NCI-H2171 treated with DMSO at 0.1 percent for 48 hours (cell line): Measurements from ENCODE around the gene WRAP73.

Experiments
- DNase-seq: peaks from one replicate; lab custom pipeline; 2025; lab: John Stamatoyannopoulos, UW

Gene WRAP73

DNA sequence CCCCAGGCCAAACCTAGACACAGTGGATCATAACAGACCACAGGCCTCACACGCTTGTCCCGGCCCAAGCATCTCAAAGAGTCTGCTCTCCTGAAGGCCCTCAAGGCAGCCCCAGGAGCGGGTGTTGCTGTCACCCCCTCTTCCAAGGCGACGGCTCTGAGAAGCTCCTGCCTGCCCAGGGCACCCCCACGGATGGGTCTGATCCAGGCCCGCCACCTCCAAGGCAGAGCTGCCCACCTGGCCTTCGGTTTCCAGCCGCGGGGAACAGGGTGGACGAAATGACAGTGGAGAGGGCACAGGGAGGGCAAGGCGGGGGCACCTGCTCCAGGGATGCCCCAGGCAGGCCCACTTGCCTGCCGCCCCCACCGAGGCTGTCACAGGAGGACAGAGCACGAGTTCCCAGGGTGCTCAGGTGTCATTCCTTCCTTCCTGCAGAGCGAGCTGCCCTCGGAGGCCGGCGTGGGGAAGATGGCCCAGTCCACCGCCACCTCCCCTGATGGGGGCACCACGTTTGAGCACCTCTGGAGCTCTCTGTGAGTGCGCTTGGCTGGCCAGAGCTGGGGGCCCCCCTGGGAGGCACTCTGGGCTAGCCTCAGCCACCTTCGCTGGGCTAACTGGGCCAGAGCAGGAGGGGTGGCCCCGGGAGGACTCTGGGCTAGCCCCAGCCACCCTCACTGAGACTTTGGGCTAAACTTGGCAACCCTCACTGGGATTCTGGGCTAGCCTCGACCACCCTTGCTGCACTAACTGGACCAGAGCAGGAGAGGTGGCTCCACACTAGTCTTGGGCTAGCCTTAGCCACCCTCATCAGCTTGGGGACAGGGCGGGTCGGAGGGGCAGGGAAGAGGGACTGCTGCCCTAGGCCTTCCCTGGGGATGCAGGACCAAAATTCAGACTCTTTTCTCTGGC is 32.2 kb upstream of the WRAP73 start:
- no peak for DNase-seq

DNA sequence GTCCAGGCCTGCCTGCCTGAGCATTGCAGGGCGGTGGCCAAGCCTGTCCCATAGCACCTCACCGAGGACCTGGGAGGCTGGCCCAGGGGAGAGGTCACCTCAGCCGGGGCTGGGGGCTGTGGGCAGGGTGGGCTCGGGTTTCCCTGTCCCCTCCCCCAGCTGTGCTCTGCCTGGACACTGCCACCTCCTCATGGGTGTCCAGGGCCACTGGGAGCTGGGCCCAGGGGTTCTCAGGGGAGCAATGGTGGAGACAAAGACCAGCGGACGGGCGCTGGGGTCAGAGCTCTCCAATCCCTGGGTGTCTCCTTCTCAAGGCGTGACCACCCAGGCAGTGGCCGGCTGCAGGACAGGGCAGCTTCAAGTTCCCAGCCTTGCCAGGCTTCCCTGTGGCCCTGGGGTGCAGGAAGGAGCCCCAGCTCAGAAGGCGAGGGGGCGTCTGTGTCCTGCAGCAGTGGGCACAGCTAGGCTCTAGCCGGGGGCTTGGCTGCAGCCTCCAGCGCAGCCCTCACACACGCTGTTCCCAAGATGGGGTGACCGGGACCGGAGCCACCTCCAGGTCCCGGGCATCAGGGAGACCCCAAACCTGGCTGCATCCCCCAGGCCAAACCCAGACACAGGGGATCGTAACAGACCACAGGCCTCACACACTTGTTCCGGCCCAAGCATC is 31.5 kb upstream of the WRAP73 start:
- DNase-seq, result no peak

DNA sequence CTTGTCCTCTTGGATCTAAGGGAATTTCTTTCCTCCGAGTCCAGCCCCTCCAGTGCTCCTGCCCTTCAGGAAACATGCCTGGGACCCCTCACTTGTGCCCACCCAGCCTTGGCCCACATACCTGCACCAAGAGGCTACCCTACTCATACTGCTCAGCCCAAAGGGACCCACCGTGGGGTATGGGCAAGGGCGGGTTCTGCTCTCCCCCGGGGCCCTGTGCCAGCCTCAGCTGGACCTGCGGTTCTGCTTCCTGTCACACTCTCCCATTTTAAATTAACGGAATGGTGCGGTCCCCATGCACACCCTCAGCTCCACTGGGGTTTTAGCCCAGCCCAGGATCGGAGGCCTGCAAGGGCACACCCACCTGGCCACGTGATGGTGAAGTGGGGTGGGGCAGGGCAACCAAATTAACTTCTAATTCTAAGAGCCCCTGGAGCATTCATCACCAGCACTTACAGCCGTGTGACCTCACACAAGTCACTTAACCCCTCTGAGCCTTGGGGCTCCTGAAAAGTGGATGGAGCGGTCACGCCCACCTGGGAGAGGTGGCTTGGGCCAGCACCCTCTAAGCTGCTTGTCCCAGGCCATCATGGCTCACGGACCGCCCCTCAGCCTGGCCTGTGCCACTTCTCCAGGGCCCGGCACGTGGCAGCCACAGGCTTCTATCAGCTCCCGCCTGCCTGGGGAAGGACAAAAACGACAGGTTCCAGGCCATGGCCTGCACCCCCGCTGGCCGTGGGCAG is 30.8 kb upstream of the WRAP73 start:
- no peak for DNase-seq

DNA sequence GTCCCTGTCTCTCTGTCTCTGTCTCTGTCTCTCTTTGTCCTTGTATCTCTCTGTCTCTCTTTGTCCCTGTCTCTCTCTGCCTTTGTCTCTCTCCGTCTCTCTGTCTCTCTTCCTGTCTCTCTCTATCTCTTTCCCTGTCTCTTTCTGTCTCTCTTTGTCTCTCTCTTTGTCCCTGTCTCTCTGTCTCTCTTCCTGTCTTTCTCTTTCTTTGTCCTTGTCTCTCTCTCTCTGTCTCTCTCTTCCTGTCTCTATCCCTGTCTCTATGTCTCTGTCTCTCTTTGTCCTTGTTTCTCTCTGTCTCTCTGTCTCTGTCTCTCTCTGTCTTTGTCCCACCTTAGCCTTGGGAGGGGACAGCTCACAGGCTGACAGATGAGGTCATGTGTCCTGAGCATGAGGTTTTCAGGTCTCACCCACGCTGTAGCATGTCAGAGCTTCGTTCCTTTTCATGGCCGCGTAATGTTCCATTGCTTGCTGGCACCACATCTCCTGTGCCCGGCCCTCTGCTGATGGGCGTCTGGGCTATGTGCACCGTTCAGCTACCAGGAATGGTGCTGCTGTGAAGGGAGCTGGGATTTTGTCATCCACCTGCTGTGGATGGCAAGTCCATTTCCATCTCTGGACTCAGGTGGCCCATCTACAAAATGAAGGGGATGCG is 30.0 kb upstream of the WRAP73 start:
- DNase-seq, result no peak

DNA sequence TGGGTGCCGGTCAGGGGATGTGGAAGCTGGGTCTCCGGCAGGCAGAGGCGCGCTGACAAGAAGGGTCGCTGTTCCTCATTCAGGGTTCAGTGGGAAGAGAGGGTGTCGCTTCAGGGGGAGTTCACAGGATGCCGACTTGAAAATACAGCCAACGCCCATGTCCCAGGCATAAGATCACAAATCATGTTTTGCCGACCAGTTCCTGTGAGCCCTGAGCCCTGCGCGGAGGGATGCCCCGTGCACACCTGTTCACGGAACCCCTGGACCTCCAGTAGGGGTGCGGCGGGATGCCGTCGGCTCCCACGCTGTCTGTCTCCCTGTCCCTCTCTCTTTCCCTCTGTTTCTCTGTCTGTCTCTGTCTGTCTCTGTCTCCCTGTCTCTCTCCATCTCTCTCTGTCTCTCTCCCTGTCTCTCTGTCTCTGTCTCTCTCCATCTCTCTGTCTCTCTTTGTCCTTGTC is 29.2 kb upstream of the WRAP73 start:
- no peak for DNase-seq

DNA sequence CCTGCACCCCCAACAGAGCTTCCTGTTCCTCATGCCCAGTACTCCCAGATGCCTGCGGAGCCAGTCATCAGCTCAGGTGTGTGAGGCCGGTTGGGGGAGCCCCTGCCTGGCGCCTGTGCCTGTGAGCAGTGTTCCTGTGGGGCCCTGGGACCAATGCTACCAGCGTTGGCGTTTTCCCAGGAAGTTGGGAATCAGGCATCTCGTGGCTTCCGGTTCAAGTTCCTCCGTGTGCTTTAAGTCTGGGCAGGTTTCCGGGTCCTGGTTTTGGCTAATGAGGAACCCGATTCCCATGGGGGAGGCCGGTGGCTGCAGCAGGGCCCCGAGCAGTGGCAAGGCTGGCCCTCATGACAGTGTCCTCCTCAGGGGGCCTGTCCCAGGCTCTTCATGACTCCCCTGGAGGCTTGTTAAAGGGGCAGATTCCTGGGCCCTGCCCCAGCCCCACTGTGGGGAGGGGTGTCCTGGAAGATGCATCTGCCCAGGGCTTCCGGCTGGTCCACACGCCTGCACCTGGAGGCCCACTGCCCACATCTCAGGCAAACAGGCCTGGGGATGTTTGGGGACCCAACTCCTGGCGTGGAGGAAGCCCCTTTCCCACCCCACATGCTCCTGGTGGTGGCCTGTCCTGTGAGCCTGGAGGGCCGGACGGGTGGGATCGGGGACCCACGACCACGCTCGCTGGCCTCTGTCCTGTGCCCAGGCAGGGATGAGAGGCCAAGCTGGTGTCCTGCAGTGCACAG is 28.6 kb upstream of the WRAP73 start:
- DNase-seq, result no peak

DNA sequence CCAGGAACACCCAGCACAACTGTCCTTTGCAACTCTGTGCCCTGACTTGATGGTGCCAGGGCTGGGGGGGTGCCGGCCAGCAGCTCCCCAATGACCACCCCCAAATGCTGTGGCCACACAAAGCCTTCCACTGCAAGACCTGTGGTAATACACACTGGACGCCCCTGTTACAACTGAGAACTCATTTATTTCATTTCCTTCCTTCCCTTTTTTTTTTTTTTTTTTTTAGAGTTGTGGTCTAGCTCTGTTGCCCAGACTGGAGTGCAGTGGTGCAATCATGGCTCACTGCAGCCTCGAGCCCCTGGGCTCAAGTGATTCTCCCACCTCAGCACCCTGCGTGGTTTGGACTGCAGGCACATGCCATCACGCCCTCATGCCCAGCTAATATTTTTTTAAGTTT is 27.6 kb upstream of the WRAP73 start:
- DNase-seq, result no peak

DNA sequence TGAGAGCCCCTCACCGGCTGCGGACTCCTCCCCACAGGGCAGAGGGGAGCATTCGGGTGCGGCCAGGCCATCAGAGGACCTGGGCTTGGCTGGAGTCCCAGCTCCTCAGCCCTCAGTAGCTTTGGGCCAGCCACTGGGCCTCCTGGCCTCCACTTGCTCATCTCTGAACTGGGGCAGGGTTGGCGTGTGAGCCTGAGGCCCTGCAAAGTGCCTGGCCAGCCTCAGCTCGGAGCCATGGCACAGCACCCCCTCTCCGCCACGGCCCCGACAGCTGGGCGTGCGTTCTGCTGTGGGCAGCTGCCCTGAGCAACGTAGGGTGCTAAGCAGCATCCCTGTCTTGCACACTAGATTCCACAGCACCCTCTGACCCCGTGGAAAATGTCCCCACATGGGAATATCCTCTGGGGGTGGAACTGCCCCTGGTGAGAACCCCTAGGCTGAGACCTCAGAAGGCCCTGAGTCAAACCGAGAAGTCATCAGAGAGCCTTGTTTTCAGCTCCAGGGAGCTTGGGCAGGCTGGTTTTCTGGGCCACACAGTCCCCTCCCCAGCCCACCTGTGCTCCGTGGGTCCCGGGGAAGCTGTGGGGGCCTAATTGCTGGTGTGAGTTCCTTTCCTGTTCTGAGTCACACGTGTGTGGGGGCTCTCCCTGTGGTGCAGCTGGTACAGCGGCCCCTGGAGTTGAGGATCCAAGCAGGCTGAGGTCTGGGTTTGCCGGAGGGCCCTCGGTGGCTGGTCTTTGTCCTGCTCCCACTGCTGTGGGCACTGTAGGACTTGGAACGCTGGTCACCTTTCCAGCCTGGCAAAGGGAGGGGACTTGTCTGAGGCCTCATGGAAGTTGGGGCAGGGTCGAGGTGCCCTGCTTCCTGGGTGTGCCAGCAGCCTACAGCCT is 26.9 kb upstream of the WRAP73 start:
- DNase-seq, result no peak

DNA sequence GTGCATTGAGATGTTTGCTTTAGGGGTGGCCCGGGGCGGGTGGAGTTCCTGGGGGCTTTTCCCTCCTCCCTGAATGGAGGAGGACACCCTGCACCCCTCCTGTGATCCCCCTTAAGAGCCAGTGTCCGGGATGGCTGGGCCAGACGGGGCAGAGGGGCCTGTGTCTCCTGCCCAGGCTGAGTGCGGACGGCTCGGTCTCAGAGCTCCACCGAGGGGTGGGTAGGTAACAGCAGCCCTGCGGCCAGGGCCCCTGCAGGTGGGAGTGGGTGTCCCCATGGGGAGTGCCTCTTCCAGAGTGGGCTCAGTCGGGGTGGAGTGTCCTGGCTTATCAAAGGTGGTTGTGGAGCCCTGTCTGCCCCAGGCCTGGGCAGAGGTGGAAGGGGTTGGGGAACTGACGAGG is 25.5 kb upstream of the WRAP73 start:
- no peak for DNase-seq

DNA sequence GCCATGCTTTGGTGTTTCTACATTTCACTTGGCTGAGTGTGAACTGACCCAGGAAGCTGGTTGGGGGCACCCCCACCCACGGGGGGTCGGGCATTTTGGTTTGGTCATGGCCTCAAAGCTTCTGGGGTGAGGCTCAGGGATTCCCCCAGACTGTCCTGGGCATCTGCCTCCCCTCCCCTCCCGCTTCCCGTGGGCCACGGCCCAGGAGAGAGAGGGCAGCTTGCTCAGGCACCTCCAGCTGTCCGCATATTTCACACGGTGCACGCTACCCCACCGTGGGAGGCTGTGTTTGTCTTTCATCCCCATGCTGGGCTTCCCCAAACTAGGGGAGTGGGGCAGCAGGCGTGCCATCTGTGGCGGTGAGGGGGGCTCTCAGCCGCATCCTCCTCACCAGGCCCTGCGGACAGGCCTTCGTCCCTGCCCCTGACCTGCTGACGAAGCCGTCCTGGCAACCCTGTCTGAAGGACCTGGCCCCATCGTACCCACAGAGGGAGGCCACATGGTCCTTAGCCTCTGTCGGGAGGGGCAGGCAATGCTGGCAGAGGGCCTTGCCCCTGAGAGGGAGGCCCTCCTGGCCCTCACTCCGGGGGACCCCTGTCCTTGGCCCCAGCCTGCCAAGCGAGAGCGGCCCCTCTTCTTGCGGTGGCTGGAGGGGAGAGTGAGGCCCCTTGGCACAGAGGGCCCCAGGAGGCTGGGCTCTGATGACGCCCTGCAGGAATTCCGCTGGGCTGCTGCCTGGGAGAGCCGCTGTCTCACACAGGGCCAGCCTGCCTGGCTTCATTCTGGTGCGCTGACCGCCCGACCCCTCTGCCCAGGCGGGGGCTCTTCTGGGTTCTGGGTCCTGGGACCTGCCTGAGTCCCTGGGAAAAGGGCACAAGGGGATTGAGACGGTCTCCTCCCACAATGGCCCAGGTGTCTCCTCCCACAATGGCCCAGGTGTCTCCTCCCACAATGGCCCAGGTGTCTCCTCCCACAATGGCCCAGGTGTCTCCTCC is 24.5 kb upstream of the WRAP73 start:
- DNase-seq, result peak; percentile 54

DNA sequence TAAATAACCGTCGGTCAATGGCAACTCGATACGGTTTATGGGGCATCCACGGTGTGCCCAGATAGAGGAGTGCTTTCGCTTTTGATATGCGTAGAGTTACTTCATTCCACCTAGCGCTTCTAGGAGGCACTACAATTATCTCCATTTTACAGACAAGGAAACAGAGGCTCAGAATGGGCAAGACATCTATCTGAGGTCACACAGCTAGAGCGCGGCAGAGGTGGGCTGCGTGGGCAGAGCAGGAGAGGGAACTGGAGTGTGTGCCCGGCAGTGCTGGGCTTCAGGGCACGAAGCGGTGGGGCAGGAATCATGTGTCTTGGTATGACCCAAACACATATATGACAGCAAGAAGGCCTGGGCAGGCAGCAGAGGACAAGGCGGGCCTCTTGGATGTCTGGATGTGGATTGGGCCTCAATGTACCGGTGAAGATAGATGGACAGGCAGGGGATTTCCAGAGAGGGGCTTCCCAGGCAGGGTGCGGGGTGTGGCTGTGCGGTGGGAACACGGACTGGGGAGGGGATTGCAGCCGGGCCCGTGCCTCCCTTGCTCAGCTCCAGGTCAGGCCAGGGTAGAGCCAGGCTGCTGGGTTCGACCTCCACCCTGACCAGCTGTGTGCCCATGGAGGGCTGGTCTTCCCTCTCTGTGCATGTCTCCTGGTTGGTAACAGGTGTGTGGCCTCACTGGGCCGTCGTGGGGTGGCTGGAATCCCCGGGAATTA is 23.6 kb upstream of the WRAP73 start:
- no peak for DNase-seq

DNA sequence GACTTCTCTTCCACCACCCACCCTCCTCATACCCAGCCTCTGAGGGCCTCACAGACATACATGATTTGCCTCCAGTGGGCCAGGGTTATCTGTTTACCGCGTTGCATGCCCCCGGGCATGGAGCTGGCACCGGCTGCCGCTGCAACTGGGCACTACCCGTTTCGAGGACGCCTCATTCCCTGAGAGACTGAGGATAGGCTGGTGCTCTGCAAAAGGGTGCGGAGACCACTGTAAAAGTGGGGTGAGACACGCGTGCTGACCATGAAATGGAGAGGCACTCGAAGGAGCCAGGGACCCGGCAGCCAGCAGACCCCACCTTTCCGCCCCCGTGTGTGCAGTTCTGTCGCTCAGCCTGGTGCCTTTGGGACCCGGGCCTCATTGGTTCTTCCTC is 23.1 kb upstream of the WRAP73 start:
- DNase-seq, result no peak

DNA sequence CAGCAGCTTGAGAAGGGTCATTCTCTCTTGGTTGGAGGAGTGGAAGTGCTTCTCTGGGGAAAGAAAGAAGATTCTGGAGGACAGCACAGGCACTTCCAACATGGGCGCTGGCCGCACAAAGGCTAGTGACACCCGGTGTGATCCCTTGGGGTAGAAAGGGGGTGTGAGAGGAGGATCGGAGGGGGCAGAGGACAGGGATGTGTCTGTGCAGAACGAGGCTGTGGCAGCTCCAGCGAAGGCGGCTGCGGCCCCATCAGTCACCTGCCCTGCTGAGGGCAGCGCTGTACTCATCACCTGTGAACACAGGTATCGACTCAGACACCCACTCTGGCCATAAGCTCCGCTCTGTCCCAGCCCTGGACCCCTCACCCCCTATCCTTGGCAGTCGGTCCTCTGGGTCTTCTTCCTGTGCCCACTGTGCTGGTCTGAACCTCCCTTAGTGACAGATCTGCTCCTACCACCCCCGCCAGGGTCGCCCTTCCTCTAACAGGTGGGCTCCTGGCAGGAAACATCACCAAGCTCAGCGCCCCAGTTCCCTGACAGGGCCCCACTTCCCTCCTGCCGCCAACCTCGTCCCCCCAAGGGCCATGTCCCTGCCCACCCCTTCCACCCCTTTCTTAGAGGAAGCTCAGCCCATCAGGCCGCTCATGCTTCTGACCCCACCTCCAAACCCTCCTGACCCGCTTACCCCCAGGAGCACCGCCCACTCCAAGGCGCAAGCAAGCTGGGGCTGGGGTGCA is 22.5 kb upstream of the WRAP73 start:
- no peak for DNase-seq

DNA sequence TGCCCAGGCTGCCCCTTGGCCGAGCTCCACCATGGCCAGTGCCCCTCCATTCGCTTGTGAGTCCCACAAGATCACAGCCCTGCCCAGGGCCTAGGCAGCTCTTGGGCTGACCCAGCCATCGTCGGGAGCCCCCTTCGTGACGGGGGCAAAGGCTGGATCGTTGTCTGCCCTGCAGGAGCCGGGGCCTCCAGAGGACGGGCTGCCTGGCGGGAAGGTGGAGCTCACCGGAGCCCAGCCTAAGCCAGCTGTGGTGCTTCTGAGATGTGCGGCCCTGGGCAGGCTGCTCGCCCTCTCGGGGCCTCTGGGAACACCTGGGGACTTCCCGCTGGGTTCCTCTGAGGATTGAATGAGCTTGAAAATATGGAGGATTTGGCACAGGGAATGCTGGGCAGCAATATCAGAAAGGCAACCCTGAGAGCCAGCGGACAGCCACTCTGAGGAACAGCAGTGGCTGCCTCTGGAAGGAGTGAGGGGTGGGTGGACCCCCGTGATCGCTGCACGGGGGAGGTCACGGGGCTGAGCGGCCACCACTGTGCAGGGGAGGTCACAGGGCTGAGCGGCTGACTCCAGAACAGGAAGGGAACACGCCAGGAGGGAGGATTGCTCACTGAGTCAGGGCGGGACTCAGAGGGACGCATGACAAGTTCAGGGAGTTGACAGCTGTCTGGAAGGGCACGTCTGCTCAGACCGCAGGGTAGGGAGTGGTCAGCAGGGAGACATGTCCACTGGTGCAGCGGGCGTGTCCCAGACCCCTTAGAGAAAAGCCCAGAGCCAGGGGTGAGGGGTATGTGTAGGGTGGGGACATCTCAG is 21.7 kb upstream of the WRAP73 start:
- DNase-seq, result peak; percentile 59

DNA sequence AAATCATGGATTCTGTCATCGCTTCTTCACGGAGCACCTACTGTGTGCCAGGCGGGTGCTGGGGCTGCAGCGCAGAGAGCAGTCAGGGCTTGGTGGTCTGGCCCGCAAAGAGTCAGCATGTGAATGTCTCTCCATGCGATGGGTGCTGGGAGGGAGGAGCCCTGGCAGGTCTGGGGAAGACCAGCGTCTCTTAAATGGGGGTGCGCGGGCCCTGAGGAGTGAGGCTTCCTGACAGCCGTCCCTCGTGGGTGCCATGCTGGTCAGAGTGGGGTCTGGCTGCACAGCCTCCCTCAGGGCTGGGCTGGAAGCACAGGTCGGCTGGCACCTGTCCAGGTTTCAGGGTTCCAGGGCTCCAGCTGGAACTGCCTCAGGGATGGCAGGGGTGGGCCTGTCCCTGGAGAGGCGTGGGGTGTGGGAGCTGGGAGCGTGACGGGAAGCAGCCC is 20.9 kb upstream of the WRAP73 start:
- DNase-seq, result no peak

DNA sequence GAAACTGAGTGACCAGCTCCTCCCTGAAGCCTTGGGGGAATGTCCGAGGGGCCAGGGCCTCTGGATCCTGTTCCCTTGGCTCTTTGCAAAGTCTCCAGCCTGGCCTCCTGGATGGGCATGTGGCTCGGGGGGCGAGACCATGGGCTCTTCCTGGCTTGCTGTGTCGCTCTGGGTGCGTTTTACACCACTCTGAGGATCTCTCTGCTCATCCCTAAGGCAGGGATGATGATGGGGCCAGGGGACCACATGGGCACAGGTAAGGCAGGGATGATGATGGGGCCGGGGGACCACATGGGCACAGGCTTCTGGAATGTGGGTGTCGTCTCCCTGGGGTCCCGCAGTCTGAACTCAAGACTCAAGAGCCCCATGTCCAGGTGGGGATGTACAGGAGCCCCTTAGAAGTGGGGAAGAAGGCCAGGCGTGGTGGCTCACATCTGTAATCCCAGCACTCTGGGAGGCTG is 20.1 kb upstream of the WRAP73 start:
- DNase-seq, result no peak

DNA sequence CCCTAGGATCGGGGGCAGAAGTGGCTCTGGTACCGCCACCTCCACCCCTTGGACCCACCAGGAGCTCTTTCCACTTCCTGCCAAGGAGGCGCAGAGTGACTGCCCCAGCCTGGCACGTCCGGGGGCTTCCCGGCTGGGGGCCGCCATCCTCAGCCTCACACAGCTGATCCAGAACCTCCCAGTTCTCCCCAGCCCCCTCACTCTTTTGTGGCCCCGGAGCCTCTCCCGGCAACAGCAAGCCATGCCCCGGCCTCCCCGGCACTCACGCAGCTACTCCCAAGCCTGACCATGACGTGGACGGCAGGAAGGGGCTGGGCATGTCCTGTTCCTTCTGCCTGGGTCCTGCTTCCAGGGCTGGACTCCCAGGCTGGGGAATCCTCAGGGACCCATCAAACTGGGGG is 19.5 kb upstream of the WRAP73 start:
- DNase-seq, result no peak
